Kidney (tissue), 22 donors: ENCODE measurements around the gene FBP2. TPM values are rescaled to one million over a fixed set of nuclear protein-coding genes. Genes with fewer than 3 reads are reported as not detected.

Experiments used
- DNase-seq, 5 donors: peaks; one replicate each; pipeline ENCODE4 v3.0.0-alpha.2; 2013 to 2020
- FAIRE-seq: peaks from 2 replicates; lab custom pipeline; 2012; peaks lifted over from hg19 to GRCh38; lab: Jason Lieb, UNC
- H3K27ac ChIP-seq, 2 donors: one replicate each; pipeline ENCODE4 v1.7.0; 2013; ENCODE audit warnings: low read depth in 2 of 2, low read length in 2 of 2, inconsistent platforms in 1 of 2
- H3K27me3 ChIP-seq: one replicate; pipeline ENCODE4 v1.7.1; 2013; ENCODE audit warnings: low read length, inconsistent platforms; ENCODE audit not compliant: control insufficient read depth, insufficient read depth
- H3K36me3 ChIP-seq, 3 donors: one replicate each; pipeline versions ENCODE4 v1.7.0 to v1.7.1; 2013; ENCODE audit warnings: low read length in 3 of 3, control low read depth in 1 of 3, inconsistent platforms in 1 of 3; ENCODE audit not compliant: insufficient read depth in 3 of 3, control insufficient read depth in 2 of 3
- H3K4me1 ChIP-seq, 3 donors: one replicate each; pipeline versions ENCODE4 v1.7.0 to v1.7.1; 2013; ENCODE audit warnings: low read length in 3 of 3, inconsistent platforms in 1 of 3, low read depth in 1 of 3; ENCODE audit not compliant: control insufficient read depth in 2 of 3, insufficient read depth in 2 of 3
- H3K4me3 ChIP-seq, 3 donors: one replicate each; pipeline versions ENCODE4 v1.7.0 to v1.8.1; 2013; ENCODE audit warnings: low read length in 3 of 3, control low read depth in 1 of 3, inconsistent platforms in 1 of 3
- H3K9ac ChIP-seq, 3 donors: one replicate each; pipeline versions ENCODE4 v1.7.0 to v1.7.1; 2013; ENCODE audit warnings: low read length in 3 of 3, control low read depth in 1 of 3, inconsistent platforms in 1 of 3
- H3K9me3 ChIP-seq, 3 donors: one replicate each; pipeline versions ENCODE4 v1.7.0 to v1.7.1; 2013; ENCODE audit warnings: low read length in 3 of 3, control low read depth in 1 of 3, inconsistent platforms in 1 of 3; ENCODE audit not compliant: control insufficient read depth in 2 of 3, insufficient read depth in 1 of 3
- CTCF ChIP-seq: IDR thresholded peaks from 3 replicates; pipeline ENCODE4 v1.5.1; 2012; ENCODE audit warnings: mild to moderate bottlenecking, moderate library complexity, borderline replicate concordance; ENCODE audit not compliant: insufficient read depth; ENCODE audit errors: extremely low read depth
- intact Hi-C: fragments of 100-400 bp; cut with DNase I; formaldehyde crosslinking; loops from one replicate; pipeline ENCODE4 v1.11.1; 2022
- long read RNA-seq, 10 donors: library from polyadenylated mRNA in 1 of 10; unstranded in 1 of 10; transcript quantifications; one replicate each; pipeline ENCODE4 v2.0.0 and lab custom pipeline, GENCODE V29; 2021 to 2026
- polyA plus RNA-seq: library from polyadenylated mRNA; stranded (reverse); fragments of 350-450 nt; fragmentation: Illumina TruSeq; extraction: RNeasy Lipid Tissue Mini Kit (QIAGEN cat#74804); gene quantifications from one replicate; pipeline ENCODE4 v1.2.3, GENCODE V29; 2014; ENCODE audit warnings: low read depth, low replicate concordance; ENCODE audit not compliant: insufficient read depth
- total RNA-seq: library from RNA; stranded (reverse); fragmentation: NEBNext Ultra II Directional; extraction: Animal tissue kit (Norgen Biotek cat#: 25700); gene quantifications from one replicate; pipeline ENCODE4 v1.2.1, GENCODE V29; 2021
- donor health status: control.
- donor health status: control.
- donor health status: control.
- donor health status: control.
- donor health status: control.
- donor health status: DM: yes; HTN: yes; CAD: no.
- donor health status: Normal renal cell carcinoma (clear cell type).

Gene FBP2
- total RNA-seq (not detected), polyA plus RNA-seq (not detected)
- long read RNA-seq, donor 1 = 0 reads
- long read RNA-seq, donor 2 = 0 reads
- long read RNA-seq, donor 3 = 0 reads
- long read RNA-seq, donor 4 = 0 reads
- long read RNA-seq, donor 5 = 0 reads
- long read RNA-seq, donor 6 = 0 reads
- long read RNA-seq, donor 7 = 0 reads
- long read RNA-seq, donor 8 = 0 reads
- long read RNA-seq, donor 9 = 0 reads
- long read RNA-seq, donor 10 = 0 reads

GRCh38 chr9:94593459-94594345 lies at the start of gene FBP2:
Gene FBP2, minus strand, starts transcription at chr9:94593824. Its CDS starts 98 bp downstream, at chr9:94593726.
- intact Hi-C loops = no loop called here
- TF ChIP-seq CTCF = no peak
- H3K9me3 ChIP-seq = no peaks in the 10 kb centered on the region
- DNase-seq (no peak), FAIRE-seq (no peak)
- no peaks in the 10 kb centered on the region for H3K4me1 ChIP-seq
- H3K27me3 ChIP-seq = no peaks in the 10 kb centered on the region
- H3K4me3 ChIP-seq = no peak within 1 kb of the TSS
- H3K36me3 ChIP-seq = no peaks in the 10 kb centered on the region
- H3K9ac ChIP-seq = no peak within 1 kb of the TSS
- H3K27ac ChIP-seq = no peak within 1 kb of the TSS

GRCh38 chr9:94643176-94643575 lies 49.6 kb upstream of the FBP2 start:
- H3K4me1 ChIP-seq = peaks cover 0 to 4% (median 0%) of the 10 kb centered on the region in 3 donors
- no peak overlapping the region for H3K9ac ChIP-seq
- no peaks in the 10 kb centered on the region for H3K27me3 ChIP-seq
- FAIRE-seq (no peak), DNase-seq (no peak)
- H3K9me3 ChIP-seq = no peaks in the 10 kb centered on the region
- no peaks in the 10 kb centered on the region for H3K36me3 ChIP-seq
- H3K27ac ChIP-seq = no peak overlapping the region
- H3K4me3 ChIP-seq = no peak overlapping the region
- intact Hi-C loops = no loop called here
- TF ChIP-seq CTCF = no peak

GRCh38 chr9:94642501-94642900 lies 48.9 kb upstream of the FBP2 start:
- Histone ChIP-seq H3K27me3 (no peaks in the 10 kb centered on the region), H3K27ac (no peak overlapping the region), H3K9ac (no peak overlapping the region), H3K4me1 (peaks cover 0 to 4% (median 0%) of the 10 kb centered on the region in 3 donors), H3K4me3 (no peak overlapping the region), H3K9me3 (no peaks in the 10 kb centered on the region), H3K36me3 (no peaks in the 10 kb centered on the region)
- FAIRE-seq (no peak), DNase-seq (no peak)
- intact Hi-C loops = no loop called here
- TF ChIP-seq CTCF = no peak
